ENCODE data around the gene CENPP.
"Not testable (repeated sequence)": the region's sequence is repeated elsewhere in the genome, so short reads cannot be mapped to it uniquely, and the experiment has no call there.

Gene CENPP

GRCh38 chr9:92407818-92408217, 82.1 kb downstream of the CENPP start:
- Histone ChIP-seq H3K4me3 (ENCODE audit: low read depth in 1 of 2, low read length in 2 of 2) (no peak overlapping the region), H3K27me3 (ENCODE audit: control insufficient read depth in 1 of 2, insufficient read depth in 2 of 2, low read length in 2 of 2) (no peaks in the 10 kb centered on the region), H3K4me1 (ENCODE audit: insufficient read depth, low read length) (peaks cover 30% of the 10 kb centered on the region), H3K9ac (ENCODE audit: low read length) (no peak overlapping the region), H3K36me3 (ENCODE audit: insufficient read depth, low read length) (no peaks in the 10 kb centered on the region), H3K27ac (ENCODE audit: low read depth, low read length) (no peak overlapping the region), H3K9me3 (ENCODE audit: low read length) (no peaks in the 10 kb centered on the region)

- Histone ChIP-seq H3K36me3 (ENCODE audit: insufficient read depth, low read length) (no peaks in the 10 kb centered on the region), H3K9me3 (ENCODE audit: low read length) (no peaks in the 10 kb centered on the region), H3K4me1 (ENCODE audit: insufficient read depth, low read length) (peaks cover 30% of the 10 kb centered on the region), H3K9ac (ENCODE audit: low read length) (no peak overlapping the region), H3K4me3 (ENCODE audit: low read depth in 1 of 2, low read length in 2 of 2) (no peak overlapping the region), H3K27ac (ENCODE audit: low read depth, low read length) (no peak overlapping the region), H3K27me3 (ENCODE audit: control insufficient read depth in 1 of 2, insufficient read depth in 2 of 2, low read length in 2 of 2) (no peaks in the 10 kb centered on the region)
Measured at GRCh38 chr9:92408747-92409478, 83.2 kb downstream of the CENPP start.

- H3K27me3 ChIP-seq (ENCODE audit: control insufficient read depth in 1 of 2, insufficient read depth in 2 of 2, low read length in 2 of 2); H3K4me3 ChIP-seq (ENCODE audit: low read depth in 1 of 2, low read length in 2 of 2); H3K9ac ChIP-seq (ENCODE audit: low read length); H3K36me3 ChIP-seq (ENCODE audit: insufficient read depth, low read length); H3K27ac ChIP-seq (ENCODE audit: low read depth, low read length); H3K9me3 ChIP-seq (ENCODE audit: low read length): not testable (repeated sequence)
- H3K4me1 ChIP-seq (ENCODE audit: insufficient read depth, low read length), result peaks cover 18% of the 10 kb centered on the region
Measured at GRCh38 chr9:92411157-92411556, 85.4 kb downstream of the CENPP start.

GRCh38 chr9:92414566-92414965, 88.8 kb downstream of the CENPP start:
- Histone ChIP-seq H3K9ac (ENCODE audit: low read length) (no peak overlapping the region), H3K27me3 (ENCODE audit: control insufficient read depth in 1 of 2, insufficient read depth in 2 of 2, low read length in 2 of 2) (no peaks in the 10 kb centered on the region), H3K4me3 (ENCODE audit: low read depth in 1 of 2, low read length in 2 of 2) (no peak overlapping the region), H3K27ac (ENCODE audit: low read depth, low read length) (no peak overlapping the region), H3K4me1 (ENCODE audit: insufficient read depth, low read length) (peaks cover 11% of the 10 kb centered on the region), H3K36me3 (ENCODE audit: insufficient read depth, low read length) (no peaks in the 10 kb centered on the region), H3K9me3 (ENCODE audit: low read length) (no peaks in the 10 kb centered on the region)

GRCh38 chr9:92422611-92423338, 97.0 kb downstream of the CENPP start:
- Histone ChIP-seq H3K9ac (ENCODE audit: low read length) (no peak overlapping the region), H3K36me3 (ENCODE audit: insufficient read depth, low read length) (no peaks in the 10 kb centered on the region), H3K9me3 (ENCODE audit: low read length) (no peaks in the 10 kb centered on the region), H3K4me3 (ENCODE audit: low read depth in 1 of 2, low read length in 2 of 2) (no peak overlapping the region), H3K27me3 (ENCODE audit: control insufficient read depth in 1 of 2, insufficient read depth in 2 of 2, low read length in 2 of 2) (no peaks in the 10 kb centered on the region), H3K27ac (ENCODE audit: low read depth, low read length) (no peak overlapping the region), H3K4me1 (ENCODE audit: insufficient read depth, low read length) (peaks cover 7% of the 10 kb centered on the region)

GRCh38 chr9:92423612-92424011, 97.9 kb downstream of the CENPP start:
- H3K4me1 ChIP-seq (ENCODE audit: insufficient read depth, low read length), result peaks cover 7% of the 10 kb centered on the region
- H3K36me3 ChIP-seq (ENCODE audit: insufficient read depth, low read length), result no peaks in the 10 kb centered on the region
- H3K4me3 ChIP-seq (ENCODE audit: low read depth in 1 of 2, low read length in 2 of 2), result no peak overlapping the region
- H3K27me3 ChIP-seq (ENCODE audit: control insufficient read depth in 1 of 2, insufficient read depth in 2 of 2, low read length in 2 of 2), result no peaks in the 10 kb centered on the region
- H3K27ac ChIP-seq (ENCODE audit: low read depth, low read length), result no peak overlapping the region
- H3K9ac ChIP-seq (ENCODE audit: low read length), result no peak overlapping the region
- H3K9me3 ChIP-seq (ENCODE audit: low read length), result no peaks in the 10 kb centered on the region

- peak within 1 kb of the TSS; percentile 2 for H3K27ac ChIP-seq (ENCODE audit: low read depth, low read length)
- H3K36me3 ChIP-seq (ENCODE audit: insufficient read depth, low read length), result no peaks in the 10 kb centered on the region
Measured at GRCh38 chr9:92424340-92424739, 98.6 kb downstream of the CENPP start, which contains the start of gene OMD. Gene OMD (minus strand): TSS chr9:92424471. CDS start chr9:92417558, 6,913 bp downstream.

GRCh38 chr9:92425474-92425873, 99.7 kb downstream of the CENPP start:
- peak overlapping the region; percentile 2 for H3K27ac ChIP-seq (ENCODE audit: low read depth, low read length)
- no peaks in the 10 kb centered on the region for H3K36me3 ChIP-seq (ENCODE audit: insufficient read depth, low read length)

More at GRCh38 chr9:92424340-92424739, 98.6 kb downstream of the CENPP start, which contains the start of gene OMD:
- H3K4me3 ChIP-seq (ENCODE audit: low read depth in 1 of 2, low read length in 2 of 2), result no peak within 1 kb of the TSS
- H3K4me1 ChIP-seq (ENCODE audit: insufficient read depth, low read length), result peaks cover 7% of the 10 kb centered on the region
- H3K9ac ChIP-seq (ENCODE audit: low read length), result no peak within 1 kb of the TSS
- no peaks in the 10 kb centered on the region for H3K27me3 ChIP-seq (ENCODE audit: control insufficient read depth in 1 of 2, insufficient read depth in 2 of 2, low read length in 2 of 2)
- H3K9me3 ChIP-seq (ENCODE audit: low read length), result no peaks in the 10 kb centered on the region

GRCh38 chr9:92426501-92427145, 100.9 kb downstream of the CENPP start:
- H3K36me3 ChIP-seq (ENCODE audit: insufficient read depth, low read length), result no peaks in the 10 kb centered on the region
- H3K9me3 ChIP-seq (ENCODE audit: low read length), result no peaks in the 10 kb centered on the region
- H3K9ac ChIP-seq (ENCODE audit: low read length), result no peak overlapping the region
- peaks cover 7% of the 10 kb centered on the region for H3K4me1 ChIP-seq (ENCODE audit: insufficient read depth, low read length)
- H3K4me3 ChIP-seq (ENCODE audit: low read depth in 1 of 2, low read length in 2 of 2), result no peak overlapping the region
- H3K27ac ChIP-seq (ENCODE audit: low read depth, low read length), result no peak overlapping the region
- no peaks in the 10 kb centered on the region for H3K27me3 ChIP-seq (ENCODE audit: control insufficient read depth in 1 of 2, insufficient read depth in 2 of 2, low read length in 2 of 2)

More at GRCh38 chr9:92425474-92425873, 99.7 kb downstream of the CENPP start:
- no peaks in the 10 kb centered on the region for H3K27me3 ChIP-seq (ENCODE audit: control insufficient read depth in 1 of 2, insufficient read depth in 2 of 2, low read length in 2 of 2)
- no peak overlapping the region for H3K4me3 ChIP-seq (ENCODE audit: low read depth in 1 of 2, low read length in 2 of 2)
- no peaks in the 10 kb centered on the region for H3K9me3 ChIP-seq (ENCODE audit: low read length)
- no peak overlapping the region for H3K9ac ChIP-seq (ENCODE audit: low read length)
- H3K4me1 ChIP-seq (ENCODE audit: insufficient read depth, low read length), result peaks cover 7% of the 10 kb centered on the region

GRCh38 chr9:92429836-92430235, 104.1 kb downstream of the CENPP start:
- Histone ChIP-seq H3K4me1 (ENCODE audit: insufficient read depth, low read length) (peaks cover 7% of the 10 kb centered on the region), H3K9ac (ENCODE audit: low read length) (no peak overlapping the region), H3K27ac (ENCODE audit: low read depth, low read length) (no peak overlapping the region)

GRCh38 chr9:92432350-92432749, 106.6 kb downstream of the CENPP start:
- no peaks in the 10 kb centered on the region for H3K36me3 ChIP-seq (ENCODE audit: insufficient read depth, low read length)
- no peak overlapping the region for H3K9ac ChIP-seq (ENCODE audit: low read length)
- no peaks in the 10 kb centered on the region for H3K4me1 ChIP-seq (ENCODE audit: insufficient read depth, low read length)
- H3K27ac ChIP-seq (ENCODE audit: low read depth, low read length), result no peak overlapping the region
- no peaks in the 10 kb centered on the region for H3K9me3 ChIP-seq (ENCODE audit: low read length)
- H3K27me3 ChIP-seq (ENCODE audit: control insufficient read depth in 1 of 2, insufficient read depth in 2 of 2, low read length in 2 of 2), result no peaks in the 10 kb centered on the region
- H3K4me3 ChIP-seq (ENCODE audit: low read depth in 1 of 2, low read length in 2 of 2), result no peak overlapping the region

More at GRCh38 chr9:92429836-92430235, 104.1 kb downstream of the CENPP start:
- no peaks in the 10 kb centered on the region for H3K27me3 ChIP-seq (ENCODE audit: control insufficient read depth in 1 of 2, insufficient read depth in 2 of 2, low read length in 2 of 2)
- no peaks in the 10 kb centered on the region for H3K36me3 ChIP-seq (ENCODE audit: insufficient read depth, low read length)
- no peaks in the 10 kb centered on the region for H3K9me3 ChIP-seq (ENCODE audit: low read length)
- no peak overlapping the region for H3K4me3 ChIP-seq (ENCODE audit: low read depth in 1 of 2, low read length in 2 of 2)

Data from muscle layer of colon (tissue), 2 donors.